ENCODE measurements around the gene SUFU. TPM values are rescaled to one million over a fixed set of nuclear protein-coding genes. Genes with fewer than 3 reads are reported as not detected.

SUFU gene
- total and polyA plus RNA-seq, 2 donors (not counting 1 experiment from before 2014, with no cell fraction given) = 4.8 to 13.3 TPM

DNA sequence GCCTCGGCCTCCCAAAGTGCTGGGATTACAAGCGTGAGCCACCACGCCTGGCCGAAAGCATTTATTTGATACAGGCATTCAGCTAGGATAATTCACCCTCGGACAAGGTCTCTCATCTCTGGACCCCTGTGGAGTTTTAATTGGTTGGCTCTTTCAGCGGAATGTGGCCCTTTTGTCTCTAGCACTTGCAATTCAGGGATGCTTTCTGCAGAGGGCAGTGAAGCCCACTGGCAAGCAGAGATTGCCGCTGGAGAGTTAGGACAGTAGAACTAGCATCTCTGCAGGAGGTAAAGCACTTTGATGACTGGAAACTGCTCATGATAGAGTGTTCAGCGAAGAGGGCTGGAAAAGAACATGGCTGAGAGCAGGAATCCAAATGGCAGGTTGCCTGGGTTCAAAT is 62.0 kb downstream of the SUFU start:
- Histone ChIP-seq H3K27me3 (replicated peaks in 1 of 4; ENCODE audit: control extremely low read depth in 1 of 4, control insufficient read depth in 3 of 4, insufficient read depth in 4 of 4, low read length in 3 of 4) (no peaks in the 10 kb centered on the region), H3K79me2 (ENCODE audit: control insufficient read depth, insufficient read depth, low read length) (peaks cover 3% of the 10 kb centered on the region), H4K20me1 (ENCODE audit: control insufficient read depth, insufficient read depth, low read length, poor library complexity, severe bottlenecking) (peaks cover 6% of the 10 kb centered on the region), H2AFZ (ENCODE audit: insufficient read depth, low read depth, low read length, poor library complexity, severe bottlenecking) (no peak overlapping the region), H3K4me1 (ENCODE audit: control insufficient read depth in 2 of 2, insufficient read depth in 2 of 2, low read length in 2 of 2) (no peaks in the 10 kb centered on the region), H3K9me3 (ENCODE audit: control extremely low read depth in 1 of 3, control insufficient read depth in 2 of 3, insufficient read depth in 1 of 3, low read length in 2 of 3) (no peaks in the 10 kb centered on the region), H3K36me3 (replicated peaks in 1 of 2; ENCODE audit: control extremely low read depth in 1 of 2, control insufficient read depth in 1 of 2, extremely low read depth in 1 of 2, insufficient read depth in 2 of 2, low read length in 1 of 2) (no peaks in the 10 kb centered on the region), H3K4me3 (ENCODE audit: control extremely low read depth in 1 of 5, extremely low read depth in 1 of 5, insufficient read depth in 1 of 5, low read depth in 2 of 5, low read length in 4 of 5) (no peak overlapping the region), H3K27ac (ENCODE audit: low read length in 2 of 2) (no peak overlapping the region), H3K9ac (ENCODE audit: low read length) (no peak overlapping the region), H3K4me2 (replicated peaks; ENCODE audit: low read depth, low read length, poor library complexity, severe bottlenecking) (no peak overlapping the region)
- TF ChIP-seq CTCF (IDR thresholded peaks at IDR 0.05) (no peak), EZH2 (IDR thresholded peaks at IDR 0.05; ENCODE audit: borderline replicate concordance, insufficient read depth, low read depth, low read length, poor library complexity, severe bottlenecking) (no peak)
- ChIA-PET POLR2A (no interaction called here), CTCF (interaction anchor here (2.0 kb wide), 1 partner anchor 18 kb away, joined by 6 read pairs; no protein-coding TSS in a partner anchor)
- no peaks in the 10 kb centered on the region for H3K27me3 Mint-ChIP-seq
- no peak overlapping the region for H3K4me3 Mint-ChIP-seq
- WGBS (ENCODE audit: insufficient coverage) = over 99% methylated on average over 8 of the region's 8 CpGs
- ATAC-seq (ENCODE audit: low read depth) = no peak
- intact Hi-C loops (cut with micrococcal nuclease) = no loop called here
- peaks cover 2% of the 10 kb centered on the region for H3K4me1 Mint-ChIP-seq
- DNase-seq = no peak
- H3K9me3 Mint-ChIP-seq (ENCODE audit: insufficient read depth) = no peaks in the 10 kb centered on the region
- no peak overlapping the region for H3K27ac Mint-ChIP-seq

GRCh38 chr10:102578782-102579181 is 75.0 kb downstream of the SUFU start:
- ChIA-PET POLR2A (no interaction called here), CTCF (interaction anchor here (0.7 to 6.9 kb wide), 6 partner anchors 75 to 829 kb away, joined by 3 to 110 read pairs (median 4); partner anchors contain the start of genes ACTR1A and SUFU)
- Histone ChIP-seq H3K9ac (ENCODE audit: low read length) (no peak overlapping the region), H3K27me3 (replicated peaks in 1 of 4; ENCODE audit: control extremely low read depth in 1 of 4, control insufficient read depth in 3 of 4, insufficient read depth in 4 of 4, low read length in 3 of 4) (no peaks in the 10 kb centered on the region), H3K9me3 (ENCODE audit: control extremely low read depth in 1 of 3, control insufficient read depth in 2 of 3, insufficient read depth in 1 of 3, low read length in 2 of 3) (no peaks in the 10 kb centered on the region), H3K4me2 (replicated peaks; ENCODE audit: low read depth, low read length, poor library complexity, severe bottlenecking) (no peak overlapping the region), H3K27ac (ENCODE audit: low read length in 2 of 2) (no peak overlapping the region), H3K79me2 (ENCODE audit: control insufficient read depth, insufficient read depth, low read length) (no peaks in the 10 kb centered on the region), H3K4me1 (ENCODE audit: control insufficient read depth in 2 of 2, insufficient read depth in 2 of 2, low read length in 2 of 2) (no peaks in the 10 kb centered on the region), H4K20me1 (ENCODE audit: control insufficient read depth, insufficient read depth, low read length, poor library complexity, severe bottlenecking) (peaks cover 6% of the 10 kb centered on the region), H3K36me3 (replicated peaks in 1 of 2; ENCODE audit: control extremely low read depth in 1 of 2, control insufficient read depth in 1 of 2, extremely low read depth in 1 of 2, insufficient read depth in 2 of 2, low read length in 1 of 2) (no peaks in the 10 kb centered on the region), H2AFZ (ENCODE audit: insufficient read depth, low read depth, low read length, poor library complexity, severe bottlenecking) (no peak overlapping the region), H3K4me3 (ENCODE audit: control extremely low read depth in 1 of 5, extremely low read depth in 1 of 5, insufficient read depth in 1 of 5, low read depth in 2 of 5, low read length in 4 of 5) (no peak overlapping the region)
- TF ChIP-seq CTCF (IDR thresholded peaks at IDR 0.05) = no peak
- TF ChIP-seq EZH2 (IDR thresholded peaks at IDR 0.05; ENCODE audit: borderline replicate concordance, insufficient read depth, low read depth, low read length, poor library complexity, severe bottlenecking) = no peak
- no peak overlapping the region for H3K4me3 Mint-ChIP-seq
- H3K27ac Mint-ChIP-seq = no peak overlapping the region
- H3K27me3 Mint-ChIP-seq = no peaks in the 10 kb centered on the region
- no peaks in the 10 kb centered on the region for H3K9me3 Mint-ChIP-seq (ENCODE audit: insufficient read depth)
- DNase-seq (no peak), ATAC-seq (ENCODE audit: low read depth) (no peak)
- WGBS (ENCODE audit: insufficient coverage) = 23% methylated on average over 1 of the region's 1 CpG
- intact Hi-C loops (cut with micrococcal nuclease) = no loop called here
- peaks cover 2% of the 10 kb centered on the region for H3K4me1 Mint-ChIP-seq

Measured in B cell (primary cell).